Measurements from ENCODE around the gene DSG1. TPM values are rescaled to one million over a fixed set of nuclear protein-coding genes. Genes with fewer than 3 reads are reported as not detected.

Gene DSG1
- total RNA-seq, 1 experiment from 2014 or later = not detected

- H3K27ac ChIP-seq (ENCODE audit: insufficient read length, low read depth, low read length) = no peak overlapping the region
- H2BK120ac ChIP-seq (ENCODE audit: low read depth, low read length, poor library complexity, severe bottlenecking) = no peak overlapping the region
- Mint-ChIP-seq H3K27ac (no peak overlapping the region), H3K36me3 (ENCODE audit: insufficient read depth in 1 of 3, low read depth in 3 of 3) (no peaks in the 10 kb centered on the region), H3K9me3 (no peaks in the 10 kb centered on the region), H3K4me1 (0 out of 4 replicates have a peak, but pooled peaks cover 0 to 3% of the 10 kb centered on the region in 2 experiments), H3K27me3 (ENCODE audit: low read depth) (no peaks in the 10 kb centered on the region), H3K4me3 (no peak overlapping the region)
- H3K14ac ChIP-seq (ENCODE audit: insufficient read depth, low read length) = no peak overlapping the region
- H3K4me2 ChIP-seq (ENCODE audit: insufficient read depth, insufficient read length, low read length) = no peak overlapping the region
- H3K4me1 ChIP-seq (ENCODE audit: insufficient read depth, low read length) = no peaks in the 10 kb centered on the region
- H4K20me1 ChIP-seq (ENCODE audit: control insufficient read depth, insufficient read depth, insufficient read length) = no peaks in the 10 kb centered on the region
- TF ChIP-seq CTCF (conservative IDR thresholded peaks at IDR 0.05) = no peak
- no peak overlapping the region for H3K18ac ChIP-seq (ENCODE audit: insufficient read length, low read depth, low read length)
- H2AK5ac ChIP-seq (ENCODE audit: insufficient read length, low read length) = no peak overlapping the region
- H4K8ac ChIP-seq (replicated peaks; ENCODE audit: insufficient read length, low read depth, low read length) = no peak overlapping the region
- no peak overlapping the region for H3K56ac ChIP-seq (ENCODE audit: insufficient read length, low read depth, low read length)
- no peak overlapping the region for H2BK12ac ChIP-seq (ENCODE audit: insufficient read length, low read depth, low read length)
- H3K23me2 ChIP-seq (ENCODE audit: insufficient read length, low read depth, low read length, poor library complexity, severe bottlenecking) = no peaks in the 10 kb centered on the region
- H3K4ac ChIP-seq (ENCODE audit: low read depth, low read length) = no peak overlapping the region
- no peak overlapping the region for H2BK20ac ChIP-seq (ENCODE audit: low read depth, low read length, poor library complexity, severe bottlenecking)
- no peak overlapping the region for H2BK15ac ChIP-seq (ENCODE audit: low read depth, low read length)
- H3T11ph ChIP-seq (ENCODE audit: low read length) = no peak overlapping the region
- no CpG with 5 or more reads among the region's 2 CpGs for WGBS (ENCODE audit: extremely low coverage, insufficient read length, low lambda C conversion rate)
- H2BK5ac ChIP-seq (ENCODE audit: insufficient read length, low read length) = no peak overlapping the region
- H3K23ac ChIP-seq (ENCODE audit: insufficient read length, low read depth, low read length) = no peak overlapping the region
- no peaks in the 10 kb centered on the region for H3K79me1 ChIP-seq (ENCODE audit: insufficient read depth, low read depth, low read length, poor library complexity, severe bottlenecking)
- H4K5ac ChIP-seq (ENCODE audit: insufficient read length, low read depth, low read length) = no peak overlapping the region
- H3K9me3 ChIP-seq (ENCODE audit: control insufficient read depth, low read depth, low read length) = no peaks in the 10 kb centered on the region
- H3K79me2 ChIP-seq (ENCODE audit: insufficient read depth, low read length) = no peaks in the 10 kb centered on the region
- H3K9ac ChIP-seq (ENCODE audit: extremely low read depth, insufficient read length, low read length) = no peak overlapping the region
- H3K27me3 ChIP-seq (ENCODE audit: insufficient read depth, low read length) = no peaks in the 10 kb centered on the region
- no peak for DNase-seq
- no peak overlapping the region for H2AFZ ChIP-seq (ENCODE audit: low read length)
- H4K91ac ChIP-seq (ENCODE audit: insufficient read length, low read depth, low read length) = no peak overlapping the region
Measured at GRCh38 chr18:31398191-31398590, 80.2 kb downstream of the DSG1 start.

Data from H9 (cell line).